GM12891 (cell line): ENCODE results near the gene SARS1.
"Not testable (repeated sequence)": the region's sequence is repeated elsewhere in the genome, so short reads cannot be mapped to it uniquely, and the experiment has no call there.

Experiments used
- DNase-seq: peaks from one replicate; pipeline ENCODE4 v3.0.0; 2011; ENCODE audit warnings: low spot score; ENCODE audit not compliant: insufficient read length
- FAIRE-seq: peaks from 2 replicates; lab custom pipeline; 2011; peaks lifted over from hg19 to GRCh38; lab: Jason Lieb, UNC
- PAX5 ChIP-seq: IDR thresholded peaks from 2 replicates; pipeline ENCODE4 v1.6.1; 2011; ENCODE audit warnings: low read length, moderate library complexity, mild to moderate bottlenecking; ENCODE audit not compliant: insufficient read depth, severe bottlenecking
- POLR2A ChIP-seq: IDR thresholded peaks from 2 replicates; pipeline ENCODE4 v1.6.1; 2011; ENCODE audit warnings: low read depth, low read length, control low read depth
- POLR2AphosphoS5 ChIP-seq: IDR thresholded peaks from 2 replicates; pipeline ENCODE4 v1.6.1; 2011; ENCODE audit warnings: low read depth, low read length, control low read depth
- POU2F2 ChIP-seq: IDR thresholded peaks from 2 replicates; pipeline ENCODE4 v1.6.1; 2011; ENCODE audit warnings: low read depth, mild to moderate bottlenecking, control low read depth, low read length, moderate library complexity
- SPI1 ChIP-seq: IDR thresholded peaks from 2 replicates; pipeline ENCODE4 v1.6.1; 2011; ENCODE audit warnings: low read depth, low read length, control low read depth
- TAF1 ChIP-seq: IDR thresholded peaks from 2 replicates; pipeline ENCODE4 v1.6.1; 2011; ENCODE audit warnings: low read depth, low read length, control low read depth

The SARS1 gene

GRCh38 chr1:109204484-109204883 lies 9.2 kb upstream of the SARS1 start:
- TF ChIP-seq POU2F2 (no peak), POLR2AphosphoS5 (no peak), POLR2A (no peak), PAX5 (no peak), SPI1 (peak; percentile 48), TAF1 (no peak)
- DNase-seq (no peak), FAIRE-seq (no peak)

- FAIRE-seq (no peak), DNase-seq (no peak)
- TF ChIP-seq POLR2A, result no peak
- TF ChIP-seq POLR2AphosphoS5, result no peak
- TF ChIP-seq TAF1, result no peak
- no peak for TF ChIP-seq POU2F2
- no peak for TF ChIP-seq PAX5
- no peak for TF ChIP-seq SPI1
Measured at GRCh38 chr1:109206339-109206738, 7.4 kb upstream of the SARS1 start.

DNA sequence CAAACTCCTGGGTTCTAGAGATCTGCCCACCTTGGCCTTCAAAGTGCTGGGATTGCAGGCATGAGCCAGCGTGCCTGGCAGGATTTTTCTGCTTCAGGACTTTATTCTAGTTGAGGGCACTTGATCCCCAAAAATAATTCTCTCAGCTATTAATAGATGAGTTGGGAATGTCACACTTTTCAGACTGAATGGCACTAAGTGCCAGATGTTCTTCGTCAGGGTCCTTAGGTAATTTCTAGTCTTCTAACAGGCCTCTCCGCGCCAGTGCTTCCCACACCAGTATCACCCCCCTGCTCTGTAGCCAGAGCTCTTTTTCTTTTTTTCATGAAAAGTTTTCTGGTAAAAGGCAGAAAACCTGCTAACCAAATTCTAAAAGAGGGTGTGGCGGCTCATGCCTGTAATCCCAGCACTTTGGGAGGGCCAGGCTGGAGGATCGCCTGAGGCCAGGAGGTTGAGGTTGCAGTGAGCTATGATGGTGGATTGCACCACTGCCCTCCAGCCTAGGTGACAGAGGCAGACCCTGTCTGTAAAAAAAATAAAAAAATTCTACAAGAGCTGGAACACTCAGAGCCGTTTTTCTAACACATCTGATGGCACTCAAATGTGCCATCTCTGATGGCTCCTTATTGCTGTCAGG lies 6.1 kb upstream of the SARS1 start:
- no peak for TF ChIP-seq PAX5
- DNase-seq (no peak), FAIRE-seq (no peak)

DNA sequence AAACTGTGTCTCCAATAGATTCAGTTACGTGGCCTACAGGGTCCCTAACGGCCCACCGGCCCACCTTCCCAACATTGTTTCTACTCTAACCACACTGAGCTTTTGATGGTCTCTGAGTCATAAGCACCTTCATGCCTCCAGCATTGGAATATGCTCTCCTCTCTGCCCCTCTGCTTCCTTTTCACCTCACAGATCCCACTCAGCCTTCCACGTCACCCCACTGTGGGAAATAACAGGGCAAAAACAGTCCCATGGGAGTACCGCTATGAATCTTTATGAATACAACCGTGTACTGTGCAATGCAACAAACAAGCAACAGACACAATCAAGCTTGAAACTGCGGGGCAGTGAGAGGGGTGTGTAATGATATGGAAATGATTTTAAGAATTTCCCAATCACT lies 5.3 kb upstream of the SARS1 start:
- no peak for TF ChIP-seq SPI1
- TF ChIP-seq TAF1, result no peak
- no peak for TF ChIP-seq POU2F2
- TF ChIP-seq POLR2A, result no peak
- no peak for TF ChIP-seq POLR2AphosphoS5
- TF ChIP-seq PAX5, result no peak
- DNase-seq (no peak), FAIRE-seq (no peak)

DNA sequence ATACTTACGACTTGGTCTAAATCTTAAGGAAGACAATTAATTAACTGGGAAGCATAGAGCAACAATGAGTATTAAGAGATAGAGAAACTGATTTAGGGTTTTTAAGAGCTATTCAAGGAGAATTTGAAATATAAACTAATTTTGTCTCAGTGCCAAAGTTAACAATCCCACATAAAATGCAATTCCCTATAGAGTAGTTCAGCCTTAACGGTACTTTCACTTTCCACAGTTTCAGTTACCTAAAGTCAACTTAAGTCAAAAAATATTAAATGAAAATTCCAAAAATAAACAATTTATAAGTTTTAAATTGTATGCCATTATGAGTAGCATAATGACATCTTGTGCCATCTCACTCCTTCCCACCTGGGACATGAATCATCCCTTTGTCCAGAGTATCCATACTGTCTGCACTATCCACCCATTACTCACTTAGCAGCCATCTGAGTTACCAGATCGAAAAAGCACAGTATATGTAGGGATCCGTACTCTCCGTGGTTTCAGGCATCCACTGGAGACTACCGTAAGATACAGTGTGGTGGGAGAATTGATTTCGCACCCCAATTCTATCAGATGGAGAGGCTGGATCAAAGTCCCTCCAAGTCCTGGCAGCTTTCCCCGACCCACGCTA lies 4.8 kb upstream of the SARS1 start:
- TF ChIP-seq POLR2AphosphoS5, result no peak
- no peak for TF ChIP-seq SPI1
- TF ChIP-seq TAF1, result no peak
- TF ChIP-seq POLR2A, result no peak
- TF ChIP-seq POU2F2, result no peak
- no peak for TF ChIP-seq PAX5
- DNase-seq (no peak), FAIRE-seq (no peak)

DNA sequence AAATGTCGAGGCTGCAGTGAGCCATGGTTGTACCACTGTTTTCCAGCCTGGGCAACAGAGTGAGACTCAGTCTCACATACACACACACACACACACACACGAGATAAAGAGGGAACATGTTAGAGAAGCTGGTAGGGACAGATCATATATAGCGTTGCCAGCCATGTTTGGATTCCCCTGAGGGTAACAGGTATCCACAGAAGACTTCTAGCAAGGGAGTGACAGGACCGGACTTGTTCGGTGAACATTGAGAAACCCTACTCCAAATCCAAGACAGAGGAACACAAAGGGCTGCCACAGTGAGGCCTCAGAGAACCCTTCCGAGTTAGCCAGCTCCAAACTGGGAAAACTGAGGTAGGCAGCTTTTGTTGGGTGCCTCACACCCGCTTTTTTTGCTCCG lies 3.7 kb upstream of the SARS1 start:
- no peak for FAIRE-seq
- DNase-seq, result no peak
- TF ChIP-seq TAF1, result no peak
- TF ChIP-seq SPI1, result no peak
- no peak for TF ChIP-seq POLR2A
- no peak for TF ChIP-seq PAX5
- no peak for TF ChIP-seq POU2F2
- TF ChIP-seq POLR2AphosphoS5, result no peak

GRCh38 chr1:109213345-109213823 lies 334 bp upstream of the SARS1 start:
- DNase-seq (no peak), FAIRE-seq (no peak)
- TF ChIP-seq SPI1 (no peak), POU2F2 (no peak), PAX5 (no peak), POLR2A (no peak), TAF1 (no peak), POLR2AphosphoS5 (no peak)

GRCh38 chr1:109214695-109215623 lies 1.2 kb downstream of the SARS1 start:
- DNase-seq, result peak; percentile 31
- TF ChIP-seq POLR2AphosphoS5, result no peak
- FAIRE-seq, result peak; percentile 28

- FAIRE-seq (no peak), DNase-seq (no peak)
- no peak for TF ChIP-seq PAX5
- no peak for TF ChIP-seq POLR2A
- TF ChIP-seq POU2F2, result no peak
- no peak for TF ChIP-seq TAF1
- no peak for TF ChIP-seq POLR2AphosphoS5
- TF ChIP-seq SPI1, result no peak
Measured at GRCh38 chr1:109216662-109217061, 2.9 kb downstream of the SARS1 start.

DNA sequence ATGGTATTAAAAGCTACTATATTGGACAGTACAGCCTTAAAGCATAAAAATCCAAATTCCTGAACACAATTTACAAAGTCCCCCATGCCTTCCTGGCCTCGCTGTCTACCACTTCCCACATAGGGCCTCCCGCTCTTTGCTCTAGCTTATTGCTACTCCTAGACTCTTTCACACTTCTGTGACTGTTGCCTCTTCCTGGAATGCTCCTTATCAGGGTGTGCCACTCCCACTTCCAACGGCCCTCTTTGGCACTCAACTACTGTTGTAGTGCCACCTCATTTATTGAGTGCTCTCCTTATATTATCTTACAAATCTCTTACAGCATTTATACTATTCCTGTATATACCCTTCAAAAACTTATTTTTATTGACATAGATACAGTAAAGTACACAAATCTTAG lies 4.8 kb downstream of the SARS1 start:
- FAIRE-seq, result no peak
- DNase-seq, result no peak
- TF ChIP-seq POU2F2 (no peak), TAF1 (no peak), POLR2AphosphoS5 (no peak), PAX5 (no peak), POLR2A (no peak), SPI1 (no peak)

DNA sequence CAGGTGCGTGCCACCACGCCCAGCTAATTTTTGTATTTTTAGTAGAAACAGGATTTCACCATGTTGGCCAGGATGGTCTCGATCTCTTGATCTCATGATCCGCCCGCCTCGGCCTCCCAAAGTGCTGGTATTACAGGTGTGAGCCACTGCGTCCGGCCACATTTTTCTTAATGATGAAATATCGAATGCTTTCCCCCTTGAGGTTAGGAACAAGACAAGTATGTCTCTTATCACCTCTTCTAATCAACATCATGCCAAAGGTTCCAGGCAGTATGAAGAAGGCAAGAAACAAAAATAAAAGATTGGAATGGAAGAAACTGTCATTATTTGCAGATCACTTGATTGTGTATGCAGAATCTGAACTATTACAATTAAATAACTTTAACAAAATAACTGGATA lies 7.5 kb downstream of the SARS1 start:
- not testable (repeated sequence) for DNase-seq, FAIRE-seq
